ENCODE measurements around the gene CACNA1I. TPM values are rescaled to one million over a fixed set of nuclear protein-coding genes. Genes with fewer than 3 reads are reported as not detected.

Gene CACNA1I
- total RNA-seq, 1 donor from 2014 or later, result 0.03 TPM

DNA sequence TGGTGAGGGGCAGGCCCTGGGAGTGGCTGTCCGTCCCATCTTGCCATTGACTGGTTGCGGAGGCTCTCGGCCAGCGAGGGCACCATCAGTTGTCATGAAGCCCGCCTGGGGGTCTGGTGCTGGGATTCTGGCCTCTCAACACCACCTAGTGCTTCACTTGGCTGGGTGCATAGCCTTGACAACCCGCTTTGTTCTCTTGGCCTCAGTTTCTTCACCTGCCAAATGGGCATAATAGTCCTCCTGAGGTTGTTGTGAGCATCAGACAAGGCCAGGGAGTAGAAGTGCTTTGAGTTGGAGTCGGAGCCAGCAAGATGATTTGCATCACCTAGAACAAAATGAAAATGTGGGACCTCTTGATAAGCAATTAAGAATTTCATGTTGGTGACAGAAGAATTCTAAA, 1.5 kb upstream of the CACNA1I start:
- Mint-ChIP-seq H3K4me3 (ENCODE audit: unreplicated experiment) (no peak overlapping the region), H3K4me1 (ENCODE audit: unreplicated experiment) (no peaks in the 10 kb centered on the region), H3K9me3 (ENCODE audit: unreplicated experiment) (no peaks in the 10 kb centered on the region), H3K27ac (ENCODE audit: unreplicated experiment) (no peak overlapping the region), H3K36me3 (ENCODE audit: unreplicated experiment) (no peaks in the 10 kb centered on the region), H3K27me3 (ENCODE audit: unreplicated experiment) (peaks cover 8% of the 10 kb centered on the region)
- DNase-seq (ENCODE audit: extremely low spot score, unreplicated experiment), result no peak
- TF ChIP-seq, protein P1, sequence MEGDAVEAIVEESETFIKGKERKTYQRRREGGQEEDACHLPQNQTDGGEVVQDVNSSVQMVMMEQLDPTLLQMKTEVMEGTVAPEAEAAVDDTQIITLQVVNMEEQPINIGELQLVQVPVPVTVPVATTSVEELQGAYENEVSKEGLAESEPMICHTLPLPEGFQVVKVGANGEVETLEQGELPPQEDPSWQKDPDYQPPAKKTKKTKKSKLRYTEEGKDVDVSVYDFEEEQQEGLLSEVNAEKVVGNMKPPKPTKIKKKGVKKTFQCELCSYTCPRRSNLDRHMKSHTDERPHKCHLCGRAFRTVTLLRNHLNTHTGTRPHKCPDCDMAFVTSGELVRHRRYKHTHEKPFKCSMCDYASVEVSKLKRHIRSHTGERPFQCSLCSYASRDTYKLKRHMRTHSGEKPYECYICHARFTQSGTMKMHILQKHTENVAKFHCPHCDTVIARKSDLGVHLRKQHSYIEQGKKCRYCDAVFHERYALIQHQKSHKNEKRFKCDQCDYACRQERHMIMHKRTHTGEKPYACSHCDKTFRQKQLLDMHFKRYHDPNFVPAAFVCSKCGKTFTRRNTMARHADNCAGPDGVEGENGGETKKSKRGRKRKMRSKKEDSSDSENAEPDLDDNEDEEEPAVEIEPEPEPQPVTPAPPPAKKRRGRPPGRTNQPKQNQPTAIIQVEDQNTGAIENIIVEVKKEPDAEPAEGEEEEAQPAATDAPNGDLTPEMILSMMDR (IDR thresholded peaks at IDR 0.05), result no peak

DNA sequence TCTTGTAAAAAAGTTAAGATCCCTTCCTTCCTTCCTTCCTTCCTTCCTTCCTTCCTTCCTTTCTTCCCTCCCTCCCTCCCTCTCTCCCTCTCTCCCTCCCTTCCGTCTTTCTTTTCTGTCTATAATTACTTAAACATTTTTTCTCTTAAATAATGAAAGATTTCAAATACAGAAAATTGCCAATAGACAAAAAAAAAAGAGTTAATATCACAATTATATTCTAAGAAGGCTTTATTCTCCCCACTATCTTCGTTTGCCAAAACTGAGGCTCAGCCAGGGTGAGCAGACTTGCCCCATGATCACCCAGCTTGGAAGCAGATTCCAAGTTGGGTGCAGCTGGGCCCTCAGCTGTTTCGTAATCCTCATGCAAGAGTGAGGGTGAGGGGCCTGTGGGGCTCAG, 327 bp upstream of the CACNA1I start:
- H3K4me1 Mint-ChIP-seq (ENCODE audit: unreplicated experiment), result peaks cover 9% of the 10 kb centered on the region
- TF ChIP-seq, protein P1 (IDR thresholded peaks at IDR 0.05), result no peak
- H3K27me3 Mint-ChIP-seq (ENCODE audit: unreplicated experiment), result peaks cover 8% of the 10 kb centered on the region
- no peak overlapping the region for H3K4me3 Mint-ChIP-seq (ENCODE audit: unreplicated experiment)
- H3K27ac Mint-ChIP-seq (ENCODE audit: unreplicated experiment), result no peak overlapping the region
- H3K9me3 Mint-ChIP-seq (ENCODE audit: unreplicated experiment), result no peaks in the 10 kb centered on the region
- H3K36me3 Mint-ChIP-seq (ENCODE audit: unreplicated experiment), result no peaks in the 10 kb centered on the region
- no peak for DNase-seq (ENCODE audit: extremely low spot score, unreplicated experiment)

DNA sequence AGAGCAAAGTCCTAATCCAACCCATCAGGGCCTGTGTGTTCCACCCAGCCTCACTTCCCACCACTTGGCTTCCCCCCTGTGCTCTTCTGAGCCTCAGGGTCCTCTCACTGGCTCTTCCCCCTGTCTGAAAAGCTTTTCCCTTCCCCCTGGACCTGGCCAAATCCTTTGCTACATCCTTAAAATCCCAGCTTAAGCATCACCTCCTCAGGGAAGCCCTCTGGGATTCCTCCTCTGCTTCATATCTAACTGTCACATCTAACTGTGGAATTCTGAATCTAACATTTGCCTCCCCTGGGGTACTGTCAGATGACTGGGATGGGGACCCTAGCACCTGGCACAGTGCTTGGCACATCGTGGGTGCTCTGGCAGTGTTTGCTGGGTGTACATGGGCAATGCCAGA, 985 bp downstream of the CACNA1I start:
- H3K27me3 Mint-ChIP-seq (ENCODE audit: unreplicated experiment), result peaks cover 8% of the 10 kb centered on the region
- H3K9me3 Mint-ChIP-seq (ENCODE audit: unreplicated experiment), result no peaks in the 10 kb centered on the region
- H3K4me3 Mint-ChIP-seq (ENCODE audit: unreplicated experiment), result no peak overlapping the region
- H3K4me1 Mint-ChIP-seq (ENCODE audit: unreplicated experiment), result peaks cover 9% of the 10 kb centered on the region
- no peak overlapping the region for H3K27ac Mint-ChIP-seq (ENCODE audit: unreplicated experiment)
- no peaks in the 10 kb centered on the region for H3K36me3 Mint-ChIP-seq (ENCODE audit: unreplicated experiment)
- DNase-seq (ENCODE audit: extremely low spot score, unreplicated experiment), result no peak
- TF ChIP-seq, protein P1 (IDR thresholded peaks at IDR 0.05), result no peak

DNA sequence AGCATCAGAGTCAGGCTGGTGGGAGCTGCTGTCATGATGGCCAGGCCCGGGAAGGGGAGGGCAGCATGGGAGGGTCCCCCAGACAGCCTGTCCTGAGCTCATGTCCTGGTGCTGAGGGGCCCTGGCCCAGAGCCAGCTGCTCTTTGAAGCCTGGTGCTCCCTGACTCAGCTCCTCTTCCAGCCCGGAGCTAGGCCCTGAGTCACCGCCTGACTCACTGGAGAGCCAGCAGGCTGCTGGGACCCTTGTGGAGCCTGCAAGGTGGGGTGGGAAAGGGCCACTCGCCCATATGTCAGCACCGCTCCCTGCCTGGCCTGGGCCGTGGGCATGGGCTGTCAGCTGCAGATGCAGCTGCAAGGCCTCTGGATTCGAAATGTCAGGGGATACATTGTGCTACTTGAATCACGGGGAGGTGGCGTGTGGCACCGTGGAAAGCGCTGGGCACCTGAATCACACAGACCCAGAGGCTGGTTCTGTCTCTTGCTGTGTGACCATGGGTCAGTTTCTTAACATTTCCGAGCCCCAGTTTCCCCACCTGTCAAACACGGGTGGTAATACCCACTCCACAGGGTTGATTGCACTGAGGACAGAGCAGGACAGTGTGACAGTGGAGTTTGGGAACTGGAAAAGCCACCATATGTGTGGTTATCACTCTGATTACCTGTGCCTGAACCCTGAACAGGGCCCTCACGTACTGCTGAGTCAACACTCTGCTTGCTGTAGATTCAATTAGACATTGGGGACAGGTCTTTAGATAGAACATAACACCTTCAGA, 4.4 kb downstream of the CACNA1I start:
- no peak overlapping the region for H3K27ac Mint-ChIP-seq (ENCODE audit: unreplicated experiment)

DNA sequence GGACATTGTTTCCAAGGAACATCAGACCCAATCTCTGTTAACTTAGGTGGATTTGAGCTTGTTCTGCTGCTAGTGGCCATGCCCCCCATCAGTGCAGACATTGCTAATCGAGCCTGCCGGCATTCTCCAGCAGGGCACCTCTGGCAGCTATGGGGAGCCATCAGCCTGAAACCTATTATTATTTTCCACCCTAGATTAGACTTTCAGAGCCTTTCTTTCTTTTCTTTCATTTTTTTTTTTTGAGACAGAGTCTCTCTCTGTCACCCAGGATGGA, 4.9 kb downstream of the CACNA1I start:
- H3K27me3 Mint-ChIP-seq (ENCODE audit: unreplicated experiment), result peaks cover 14% of the 10 kb centered on the region
- H3K4me3 Mint-ChIP-seq (ENCODE audit: unreplicated experiment), result no peak overlapping the region
- DNase-seq (ENCODE audit: extremely low spot score, unreplicated experiment), result no peak
- TF ChIP-seq, protein P1 (IDR thresholded peaks at IDR 0.05), result no peak
- peaks cover 16% of the 10 kb centered on the region for H3K4me1 Mint-ChIP-seq (ENCODE audit: unreplicated experiment)
- H3K36me3 Mint-ChIP-seq (ENCODE audit: unreplicated experiment), result no peaks in the 10 kb centered on the region
- no peaks in the 10 kb centered on the region for H3K9me3 Mint-ChIP-seq (ENCODE audit: unreplicated experiment)
- H3K27ac Mint-ChIP-seq (ENCODE audit: unreplicated experiment), result no peak overlapping the region

More for the DNA sequence above, 4.4 kb downstream of the CACNA1I start:
- Mint-ChIP-seq H3K4me3 (ENCODE audit: unreplicated experiment) (no peak overlapping the region), H3K4me1 (ENCODE audit: unreplicated experiment) (peaks cover 11% of the 10 kb centered on the region), H3K27me3 (ENCODE audit: unreplicated experiment) (peaks cover 14% of the 10 kb centered on the region), H3K36me3 (ENCODE audit: unreplicated experiment) (no peaks in the 10 kb centered on the region), H3K9me3 (ENCODE audit: unreplicated experiment) (no peaks in the 10 kb centered on the region)
- TF ChIP-seq, protein P1 (IDR thresholded peaks at IDR 0.05), result no peak
- DNase-seq (ENCODE audit: extremely low spot score, unreplicated experiment), result no peak
